SK-N-SH (cell line): Measurements from ENCODE around the gene FKBP5. TPM values are rescaled to one million over a fixed set of nuclear protein-coding genes. Genes with fewer than 3 reads are reported as not detected.
A peak's percentile ranks its signal among the peaks of the same experiment; 100 is the strongest.

Experiments
- CTCF ChIA-PET: fragments of 300-600, 350-600 bp; formaldehyde crosslinking; extraction: SDS; loops from one replicate; lab custom pipeline; 2021; lab: Yijun Ruan, JAX
- POLR2A ChIA-PET: fragments of 350-600 bp; sonication (Branson Sonifier 250); formaldehyde crosslinking; extraction: SDS; loops from one replicate; lab custom pipeline; 2020; ENCODE audit warnings: antibody characterized with exemption, inconsistent platforms; lab: Yijun Ruan, JAX
- DNase-seq: peaks from one replicate; pipeline ENCODE4 v3.0.0; 2012
- H2AFZ ChIP-seq: fragments of 200-600 bp; sonication (generic); 2 replicates; pipeline ENCODE4 v1.8.1; 2016; ENCODE audit warnings: antibody characterized with exemption, mild to moderate bottlenecking, low read depth
- H3F3A ChIP-seq: fragments of 200-600 bp; sonication (generic); replicated peaks from 2 replicates; pipeline ENCODE3; 2016; ENCODE audit warnings: antibody characterized with exemption, mild to moderate bottlenecking; ENCODE audit not compliant: insufficient read depth
- H3K27ac ChIP-seq, 2 experiments: fragments of 200-500 bp in 1 of 2; fragments of 200-600 bp in 1 of 2; sonication (Bioruptor generic) in 1 of 2; sonication (generic), shearing (Covaris generic) in 1 of 2; 2 replicates each; pipeline versions ENCODE4 v1.5.1 to v1.6.1; 2014 to 2016; ENCODE audit warnings: low read depth in 2 of 2, inconsistent platforms in 1 of 2, low read length in 1 of 2, mild to moderate bottlenecking in 1 of 2, mixed read lengths in 1 of 2
- H3K27me3 ChIP-seq: fragments of 200-600 bp; sonication (generic), shearing (Covaris generic); 2 replicates; pipeline ENCODE4 v1.6.1; 2016; ENCODE audit warnings: mixed run types; ENCODE audit not compliant: insufficient read depth
- H3K36me3 ChIP-seq, 2 experiments: fragments of 200-500 bp in 1 of 2; fragments of 200-600 bp in 1 of 2; sonication (Bioruptor generic) in 1 of 2; sonication (generic) in 1 of 2; replicated peaks in 1 of 2; 2 replicates each; pipeline versions ENCODE3 to v1.5.1; 2014 to 2016; ENCODE audit warnings: low read length in 1 of 2, mild to moderate bottlenecking in 1 of 2; ENCODE audit not compliant: insufficient read depth in 2 of 2, control insufficient read depth in 1 of 2
- H3K4me1 ChIP-seq, 2 experiments: fragments of 200-500 bp in 1 of 2; fragments of 200-600 bp in 1 of 2; sonication (Bioruptor generic) in 1 of 2; sonication (generic), shearing (Covaris generic) in 1 of 2; 2 replicates each; pipeline versions ENCODE4 v1.5.1 to v1.6.1; 2014 to 2016; ENCODE audit warnings: low read depth in 1 of 2, low read length in 1 of 2, mixed run types in 1 of 2; ENCODE audit not compliant: insufficient read depth in 2 of 2, control insufficient read depth in 1 of 2
- H3K4me2 ChIP-seq: fragments of 200-600 bp; sonication (generic), shearing (Covaris generic); 2 replicates; pipeline ENCODE4 v1.6.1; 2017; ENCODE audit warnings: mixed run types
- H3K4me3 ChIP-seq, 2 experiments: fragments of 200-500 bp in 1 of 2; fragments of 200-600 bp in 1 of 2; sonication (Bioruptor generic) in 1 of 2; sonication (generic), shearing (Covaris generic) in 1 of 2; 2 replicates each; pipeline versions ENCODE4 v1.5.1 to v1.8.1; 2014 to 2016; ENCODE audit warnings: low read depth in 2 of 2, inconsistent platforms in 1 of 2, low read length in 1 of 2, mild to moderate bottlenecking in 1 of 2, mixed read lengths in 1 of 2, moderate library complexity in 1 of 2
- H3K79me2 ChIP-seq: fragments of 200-600 bp; sonication (generic); 2 replicates; pipeline ENCODE4 v1.8.1; 2017; ENCODE audit warnings: mild to moderate bottlenecking; ENCODE audit not compliant: insufficient read depth
- H3K9ac ChIP-seq: fragments of 200-600 bp; sonication (generic); 2 replicates; pipeline ENCODE4 v1.6.1; 2017; ENCODE audit warnings: mixed run types
- H3K9me2 ChIP-seq: fragments of 200-600 bp; sonication (generic); 2 replicates; pipeline ENCODE4 v1.6.1; 2017; ENCODE audit warnings: mixed run types
- H3K9me3 ChIP-seq: fragments of 200-600 bp; sonication (generic); 2 replicates; pipeline ENCODE4 v1.6.1; 2017; ENCODE audit warnings: mixed run types, mild to moderate bottlenecking, moderate library complexity
- H4K20me1 ChIP-seq: fragments of 200-600 bp; sonication (generic); 2 replicates; pipeline ENCODE4 v1.6.1; 2017; ENCODE audit warnings: mild to moderate bottlenecking, mixed run types; ENCODE audit not compliant: insufficient read depth
- CHD2 ChIP-seq: fragments of 150-350 bp; IDR thresholded peaks from 2 replicates; pipeline ENCODE4 v1.6.1; 2018; ENCODE audit warnings: low read length; ENCODE audit not compliant: partially characterized antibody
- ELF1 ChIP-seq: IDR thresholded peaks from 2 replicates; pipeline ENCODE4 v1.4.0; 2012
- EP300 ChIP-seq, 2 experiments: IDR thresholded peaks; 2 replicates each; pipeline versions ENCODE4 v1.4.0 to v1.6.1; 2012; ENCODE audit warnings: borderline replicate concordance in 1 of 2, low read depth in 1 of 2, low read length in 1 of 2
- FOSL2 ChIP-seq: IDR thresholded peaks from 2 replicates; pipeline ENCODE4 v1.4.0; 2012; ENCODE audit warnings: low read depth, mild to moderate bottlenecking, moderate library complexity, borderline replicate concordance
- FOXJ3 ChIP-seq: sonication (generic); formaldehyde crosslinking; IDR thresholded peaks from 2 replicates; pipeline ENCODE4 v1.5.1; 2020; ENCODE audit warnings: mild to moderate bottlenecking, missing genetic modification reagents
- FOXM1 ChIP-seq: IDR thresholded peaks from 2 replicates; pipeline ENCODE4 v1.4.0; 2012; ENCODE audit warnings: low read depth, mild to moderate bottlenecking
- GABPA ChIP-seq: IDR thresholded peaks from 2 replicates; pipeline ENCODE4 v1.4.0; 2012; ENCODE audit warnings: low read depth, mild to moderate bottlenecking
- GATA2 ChIP-seq: sonication (generic); formaldehyde crosslinking; IDR thresholded peaks from 2 replicates; pipeline ENCODE4 v1.5.0; 2020; ENCODE audit warnings: mild to moderate bottlenecking, missing genetic modification reagents
- JUND ChIP-seq: IDR thresholded peaks from 2 replicates; pipeline ENCODE4 v1.4.0; 2012
- MEF2A ChIP-seq: IDR thresholded peaks from 2 replicates; pipeline ENCODE4 v1.4.0; 2012; ENCODE audit warnings: low read depth, borderline replicate concordance
- MXI1 ChIP-seq: IDR thresholded peaks from 2 replicates; pipeline ENCODE4 v1.6.1; 2012; ENCODE audit warnings: mild to moderate bottlenecking, low read depth, low read length, improper control_type of control experiment
- POLR2AphosphoS5 ChIP-seq: IDR thresholded peaks from 2 replicates; pipeline ENCODE4 v1.6.1; 2012; ENCODE audit warnings: low read depth, low read length
- RAD21 ChIP-seq: IDR thresholded peaks from 2 replicates; pipeline ENCODE4 v1.6.1; 2012; ENCODE audit warnings: mild to moderate bottlenecking, low read length
- RCOR1 ChIP-seq: fragments of 150-350 bp; IDR thresholded peaks from 2 replicates; pipeline ENCODE4 v1.6.1; 2017; ENCODE audit warnings: antibody characterized with exemption, low read length
- RFX5 ChIP-seq: IDR thresholded peaks from 2 replicates; pipeline ENCODE4 v1.6.1; 2012; ENCODE audit warnings: mild to moderate bottlenecking, improper control_type of control experiment, low read length
- RXRA ChIP-seq: IDR thresholded peaks from 2 replicates; pipeline ENCODE4 v1.4.0; 2012; ENCODE audit warnings: low read depth, mild to moderate bottlenecking, borderline replicate concordance
- SIN3A ChIP-seq: IDR thresholded peaks from 2 replicates; pipeline ENCODE4 v1.6.1; 2012; ENCODE audit warnings: low read depth, mild to moderate bottlenecking, low read length, moderate library complexity, borderline replicate concordance
- SMC3 ChIP-seq: IDR thresholded peaks from 2 replicates; pipeline ENCODE4 v1.6.1; 2012; ENCODE audit warnings: low read depth, low read length, improper control_type of control experiment
- TCF12 ChIP-seq: IDR thresholded peaks from 2 replicates; pipeline ENCODE4 v1.4.0; 2012
- TEAD4 ChIP-seq: IDR thresholded peaks from 2 replicates; pipeline ENCODE4 v1.4.0; 2012; ENCODE audit warnings: mild to moderate bottlenecking, borderline replicate concordance; ENCODE audit not compliant: insufficient read depth
- YY1 ChIP-seq: IDR thresholded peaks from 2 replicates; pipeline ENCODE4 v1.4.0; 2012; ENCODE audit warnings: low read depth, mild to moderate bottlenecking
- WGBS: methylation state at CpG from one replicate; pipeline ENCODE4 v1.1.6; 2017; ENCODE audit warnings: low lambda C conversion rate; 5-methylcytosine and 5-hydroxymethylcytosine counted together
- polyA plus RNA-seq, 3 experiments: library from polyadenylated mRNA; depleted of rRNA; stranded (reverse); fragments of >200 nt; gene quantifications; 2 replicates each; pipeline ENCODE4 v1.2.3, GENCODE V29; 2012
- TF ChIP-seq, protein P1 (sequence below): IDR thresholded peaks from 2 replicates; pipeline ENCODE4 v1.4.0; 2012; ENCODE audit warnings: low read depth
- TF ChIP-seq, protein P2 (sequence below): IDR thresholded peaks from 2 replicates; pipeline ENCODE4 v1.6.1; 2012; ENCODE audit warnings: mild to moderate bottlenecking, low read depth, low read length, moderate library complexity
- TF ChIP-seq, protein P3 (sequence below): IDR thresholded peaks from 2 replicates; pipeline ENCODE4 v1.4.0; 2012; ENCODE audit warnings: low read depth, borderline replicate concordance
- TF ChIP-seq, protein P4 (sequence below): fragments of 150-350 bp; IDR thresholded peaks from 2 replicates; pipeline ENCODE4 v1.6.1; 2017; ENCODE audit warnings: antibody characterized with exemption, low read length, low read depth, borderline replicate concordance
- TF ChIP-seq, protein P5 (sequence below): IDR thresholded peaks from 2 replicates; pipeline ENCODE4 v1.4.0; 2012; ENCODE audit warnings: low read depth, borderline replicate concordance
- TF ChIP-seq, protein P6 (sequence below): IDR thresholded peaks from 2 replicates; pipeline ENCODE4; 2012

FKBP5 gene
- polyA plus RNA-seq, 1 of the 3 experiments (the other 2 are of a cell fraction): 5.1 TPM

DNA sequence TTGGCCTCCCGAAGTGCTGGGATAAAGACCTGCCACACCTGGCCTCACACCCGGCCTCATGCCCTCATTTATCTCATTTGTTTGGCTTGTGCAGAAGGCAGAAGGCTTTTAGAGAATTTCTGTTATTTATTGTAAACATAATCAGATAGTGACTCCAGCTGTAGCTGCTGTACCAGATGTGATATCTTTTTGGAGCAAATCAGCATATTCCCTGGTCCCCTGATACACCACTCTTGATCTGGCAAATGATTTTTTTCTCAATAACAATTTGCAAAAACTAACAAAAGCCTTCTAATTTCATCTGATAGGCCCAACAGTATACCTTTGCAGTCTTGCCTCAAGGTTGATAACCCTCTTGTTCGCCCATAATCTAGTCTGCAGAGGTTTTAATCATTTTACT lies 149.5 kb downstream of the FKBP5 start:
- no peaks in the 10 kb centered on the region for H4K20me1 ChIP-seq
- H3K27ac ChIP-seq: peak overlapping the region in 1 of 2 experiments; percentile 66; a peak in 2 of 4 replicates
- no peaks in the 10 kb centered on the region for H3K9me2 ChIP-seq
- H3K9ac ChIP-seq: no peak overlapping the region
- peaks cover 0 to 18% of the 10 kb centered on the region in 2 experiments; a peak in 1 of 4 replicates for H3K4me1 ChIP-seq
- no peaks in the 10 kb centered on the region for H3K9me3 ChIP-seq
- H3K4me2 ChIP-seq: no peak overlapping the region
- H2AFZ ChIP-seq: no peak overlapping the region
- H3K4me3 ChIP-seq: no peak overlapping the region
- ChIA-PET POLR2A (no interaction called here), CTCF (interaction anchor here (1.0 kb wide), 1 partner anchor 17 kb away, joined by 4 read pairs; no protein-coding TSS in a partner anchor)
- no peaks in the 10 kb centered on the region for H3K36me3 ChIP-seq
- DNase-seq: peak; percentile 63
- no peaks in the 10 kb centered on the region for H3F3A ChIP-seq
- no peaks in the 10 kb centered on the region for H3K79me2 ChIP-seq
- H3K27me3 ChIP-seq: no peaks in the 10 kb centered on the region
- 33% methylated on average over 3 of the region's 3 CpGs for WGBS
- no peak for TF ChIP-seq FOXM1
- no peak for TF ChIP-seq TEAD4
- TF ChIP-seq POLR2AphosphoS5: no peak
- TF ChIP-seq SIN3A: no peak
- TF ChIP-seq GATA2 (CRISPR knock-in tag): peak; percentile 92
- TF ChIP-seq, protein P1, sequence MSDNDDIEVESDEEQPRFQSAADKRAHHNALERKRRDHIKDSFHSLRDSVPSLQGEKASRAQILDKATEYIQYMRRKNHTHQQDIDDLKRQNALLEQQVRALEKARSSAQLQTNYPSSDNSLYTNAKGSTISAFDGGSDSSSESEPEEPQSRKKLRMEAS: no peak
- TF ChIP-seq, protein P2, sequence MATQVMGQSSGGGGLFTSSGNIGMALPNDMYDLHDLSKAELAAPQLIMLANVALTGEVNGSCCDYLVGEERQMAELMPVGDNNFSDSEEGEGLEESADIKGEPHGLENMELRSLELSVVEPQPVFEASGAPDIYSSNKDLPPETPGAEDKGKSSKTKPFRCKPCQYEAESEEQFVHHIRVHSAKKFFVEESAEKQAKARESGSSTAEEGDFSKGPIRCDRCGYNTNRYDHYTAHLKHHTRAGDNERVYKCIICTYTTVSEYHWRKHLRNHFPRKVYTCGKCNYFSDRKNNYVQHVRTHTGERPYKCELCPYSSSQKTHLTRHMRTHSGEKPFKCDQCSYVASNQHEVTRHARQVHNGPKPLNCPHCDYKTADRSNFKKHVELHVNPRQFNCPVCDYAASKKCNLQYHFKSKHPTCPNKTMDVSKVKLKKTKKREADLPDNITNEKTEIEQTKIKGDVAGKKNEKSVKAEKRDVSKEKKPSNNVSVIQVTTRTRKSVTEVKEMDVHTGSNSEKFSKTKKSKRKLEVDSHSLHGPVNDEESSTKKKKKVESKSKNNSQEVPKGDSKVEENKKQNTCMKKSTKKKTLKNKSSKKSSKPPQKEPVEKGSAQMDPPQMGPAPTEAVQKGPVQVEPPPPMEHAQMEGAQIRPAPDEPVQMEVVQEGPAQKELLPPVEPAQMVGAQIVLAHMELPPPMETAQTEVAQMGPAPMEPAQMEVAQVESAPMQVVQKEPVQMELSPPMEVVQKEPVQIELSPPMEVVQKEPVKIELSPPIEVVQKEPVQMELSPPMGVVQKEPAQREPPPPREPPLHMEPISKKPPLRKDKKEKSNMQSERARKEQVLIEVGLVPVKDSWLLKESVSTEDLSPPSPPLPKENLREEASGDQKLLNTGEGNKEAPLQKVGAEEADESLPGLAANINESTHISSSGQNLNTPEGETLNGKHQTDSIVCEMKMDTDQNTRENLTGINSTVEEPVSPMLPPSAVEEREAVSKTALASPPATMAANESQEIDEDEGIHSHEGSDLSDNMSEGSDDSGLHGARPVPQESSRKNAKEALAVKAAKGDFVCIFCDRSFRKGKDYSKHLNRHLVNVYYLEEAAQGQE: no peak
- no peak for TF ChIP-seq SMC3
- no peak for TF ChIP-seq GABPA
- TF ChIP-seq MEF2A: no peak
- TF ChIP-seq, protein P3, sequence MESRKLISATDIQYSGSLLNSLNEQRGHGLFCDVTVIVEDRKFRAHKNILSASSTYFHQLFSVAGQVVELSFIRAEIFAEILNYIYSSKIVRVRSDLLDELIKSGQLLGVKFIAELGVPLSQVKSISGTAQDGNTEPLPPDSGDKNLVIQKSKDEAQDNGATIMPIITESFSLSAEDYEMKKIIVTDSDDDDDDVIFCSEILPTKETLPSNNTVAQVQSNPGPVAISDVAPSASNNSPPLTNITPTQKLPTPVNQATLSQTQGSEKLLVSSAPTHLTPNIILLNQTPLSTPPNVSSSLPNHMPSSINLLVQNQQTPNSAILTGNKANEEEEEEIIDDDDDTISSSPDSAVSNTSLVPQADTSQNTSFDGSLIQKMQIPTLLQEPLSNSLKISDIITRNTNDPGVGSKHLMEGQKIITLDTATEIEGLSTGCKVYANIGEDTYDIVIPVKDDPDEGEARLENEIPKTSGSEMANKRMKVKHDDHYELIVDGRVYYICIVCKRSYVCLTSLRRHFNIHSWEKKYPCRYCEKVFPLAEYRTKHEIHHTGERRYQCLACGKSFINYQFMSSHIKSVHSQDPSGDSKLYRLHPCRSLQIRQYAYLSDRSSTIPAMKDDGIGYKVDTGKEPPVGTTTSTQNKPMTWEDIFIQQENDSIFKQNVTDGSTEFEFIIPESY: no peak
- TF ChIP-seq YY1: no peak
- TF ChIP-seq, protein P4, sequence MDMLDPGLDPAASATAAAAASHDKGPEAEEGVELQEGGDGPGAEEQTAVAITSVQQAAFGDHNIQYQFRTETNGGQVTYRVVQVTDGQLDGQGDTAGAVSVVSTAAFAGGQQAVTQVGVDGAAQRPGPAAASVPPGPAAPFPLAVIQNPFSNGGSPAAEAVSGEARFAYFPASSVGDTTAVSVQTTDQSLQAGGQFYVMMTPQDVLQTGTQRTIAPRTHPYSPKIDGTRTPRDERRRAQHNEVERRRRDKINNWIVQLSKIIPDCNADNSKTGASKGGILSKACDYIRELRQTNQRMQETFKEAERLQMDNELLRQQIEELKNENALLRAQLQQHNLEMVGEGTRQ: no peak
- TF ChIP-seq TCF12: no peak
- peak in 1 of 2 experiments; percentile 85; a peak in 2 of 4 replicates for TF ChIP-seq EP300 (IDR thresholded peaks at IDR 0.05; ENCODE audit: borderline replicate concordance in 1 of 2, low read depth in 1 of 2, low read length in 1 of 2)
- no peak for TF ChIP-seq ELF1
- TF ChIP-seq, protein P5, sequence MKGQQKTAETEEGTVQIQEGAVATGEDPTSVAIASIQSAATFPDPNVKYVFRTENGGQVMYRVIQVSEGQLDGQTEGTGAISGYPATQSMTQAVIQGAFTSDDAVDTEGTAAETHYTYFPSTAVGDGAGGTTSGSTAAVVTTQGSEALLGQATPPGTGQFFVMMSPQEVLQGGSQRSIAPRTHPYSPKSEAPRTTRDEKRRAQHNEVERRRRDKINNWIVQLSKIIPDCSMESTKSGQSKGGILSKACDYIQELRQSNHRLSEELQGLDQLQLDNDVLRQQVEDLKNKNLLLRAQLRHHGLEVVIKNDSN: no peak
- TF ChIP-seq CHD2: peak; percentile 56
- no peak for TF ChIP-seq FOSL2
- no peak for TF ChIP-seq JUND
- TF ChIP-seq RXRA: no peak
- TF ChIP-seq RCOR1: peak; percentile 87
- peak; percentile 3; the same call in 1 of the 2 replicates for TF ChIP-seq RAD21
- TF ChIP-seq, protein P6, sequence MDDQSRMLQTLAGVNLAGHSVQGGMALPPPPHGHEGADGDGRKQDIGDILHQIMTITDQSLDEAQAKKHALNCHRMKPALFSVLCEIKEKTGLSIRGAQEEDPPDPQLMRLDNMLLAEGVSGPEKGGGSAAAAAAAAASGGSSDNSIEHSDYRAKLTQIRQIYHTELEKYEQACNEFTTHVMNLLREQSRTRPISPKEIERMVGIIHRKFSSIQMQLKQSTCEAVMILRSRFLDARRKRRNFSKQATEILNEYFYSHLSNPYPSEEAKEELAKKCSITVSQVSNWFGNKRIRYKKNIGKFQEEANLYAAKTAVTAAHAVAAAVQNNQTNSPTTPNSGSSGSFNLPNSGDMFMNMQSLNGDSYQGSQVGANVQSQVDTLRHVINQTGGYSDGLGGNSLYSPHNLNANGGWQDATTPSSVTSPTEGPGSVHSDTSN: no peak
- TF ChIP-seq FOXJ3: peak; percentile 83
- 0 out of 2 replicates have a peak, but pooled peaks have one; percentile 28 for TF ChIP-seq MXI1
- TF ChIP-seq RFX5: no peak
